Head of caudate nucleus (tissue), 42 donors: Measurements from ENCODE around the gene CCDC74A.
"Not testable (repeated sequence)": the region's sequence is repeated elsewhere in the genome, so short reads cannot be mapped to it uniquely, and the experiment has no call there.

Experiments
- DNase-seq, 42 donors: peaks; one replicate each; pipeline versions ENCODE4 v3.0.0 to v3.0.0-alpha.2; 2020 to 2021; ENCODE audit warnings: mixed read lengths in 7 of 42
- intact Hi-C: fragments of 100-400 bp; cut with DNase I; formaldehyde crosslinking; loops from one replicate; pipeline ENCODE4 v1.15.0; 2022

Gene CCDC74A

GRCh38 chr2:131536841-131537240, 9.2 kb downstream of the CCDC74A start:
- intact Hi-C loops, result not testable (repeated sequence)
- peak in 1 of 42 donors; percentile 15 for DNase-seq

- intact Hi-C loops, DNase-seq: not testable (repeated sequence)
These were observed 11.2 kb downstream of the CCDC74A start for GRCh38 chr2:131538856-131539255.

GRCh38 chr2:131542438-131543384, 15.0 kb downstream of the CCDC74A start:
- intact Hi-C loops, result no loop called here
- no peak for DNase-seq

- no peak for DNase-seq
- intact Hi-C loops, result no loop called here
These were observed 15.8 kb downstream of the CCDC74A start for GRCh38 chr2:131543385-131543891.

GRCh38 chr2:131544006-131544812, 16.5 kb downstream of the CCDC74A start:
- DNase-seq, intact Hi-C loops: not testable (repeated sequence)

- intact Hi-C loops, DNase-seq: not testable (repeated sequence)
These were observed 17.1 kb downstream of the CCDC74A start for GRCh38 chr2:131544813-131545165.

GRCh38 chr2:131552871-131553270, 25.2 kb downstream of the CCDC74A start:
- intact Hi-C loops, result no loop called here
- DNase-seq, result no peak

- DNase-seq, result no peak
- intact Hi-C loops, result no loop called here
These were observed 29.3 kb downstream of the CCDC74A start for GRCh38 chr2:131556998-131557397.

GRCh38 chr2:131557558-131558321, 30.1 kb downstream of the CCDC74A start:
- intact Hi-C loops, result no loop called here
- DNase-seq, result no peak

- intact Hi-C loops, result no loop called here
These were observed 38.7 kb downstream of the CCDC74A start for GRCh38 chr2:131566371-131566770.

GRCh38 chr2:131567891-131568290, 40.2 kb downstream of the CCDC74A start:
- intact Hi-C loops, result no loop called here
- no peak for DNase-seq

More at GRCh38 chr2:131566371-131566770, 38.7 kb downstream of the CCDC74A start:
- DNase-seq, result no peak

- intact Hi-C loops, DNase-seq: not testable (repeated sequence)
These were observed 40.7 kb downstream of the CCDC74A start for GRCh38 chr2:131568401-131568800.

- DNase-seq, result no peak
- intact Hi-C loops, result no loop called here
These were observed 44.5 kb downstream of the CCDC74A start for GRCh38 chr2:131572175-131572574.

GRCh38 chr2:131577812-131578211, 50.1 kb downstream of the CCDC74A start:
- no peak for DNase-seq
- intact Hi-C loops, result no loop called here

- DNase-seq, result no peak
- intact Hi-C loops, result no loop called here
These were observed 52.5 kb downstream of the CCDC74A start for GRCh38 chr2:131580187-131580586.
